Neuronal stem cell (in vitro differentiated cells): Measurements from ENCODE around the gene ETS1.

Experiments used
- DNase-seq: peaks from one replicate; pipeline ENCODE4 v3.0.0-alpha.2; 2013; ENCODE audit warnings: low spot score
- H2AFZ ChIP-seq: one replicate; pipeline ENCODE4 v1.6.1; 2013; ENCODE audit warnings: mild to moderate bottlenecking, low read length, inconsistent platforms
- H2AK5ac ChIP-seq: 2 replicates; pipeline ENCODE4 v1.6.1; 2013; ENCODE audit warnings: low read depth, mild to moderate bottlenecking, inconsistent platforms, low read length, moderate library complexity, mixed read lengths
- H2BK120ac ChIP-seq: 2 replicates; pipeline ENCODE4 v1.6.1; 2013; ENCODE audit warnings: low read depth, mild to moderate bottlenecking, inconsistent platforms, low read length, moderate library complexity, mixed read lengths
- H2BK12ac ChIP-seq: one replicate; pipeline ENCODE4 v1.6.1; 2013; ENCODE audit warnings: low read length, inconsistent platforms
- H2BK15ac ChIP-seq: 2 replicates; pipeline ENCODE4 v1.6.1; 2013; ENCODE audit warnings: mild to moderate bottlenecking, low read length, inconsistent platforms, mixed read lengths
- H2BK5ac ChIP-seq: one replicate; pipeline ENCODE4 v1.6.1; 2013; ENCODE audit warnings: inconsistent platforms, mild to moderate bottlenecking, low read length, moderate library complexity
- H3K14ac ChIP-seq: one replicate; pipeline ENCODE4 v1.6.1; 2013; ENCODE audit warnings: low read length, inconsistent platforms
- H3K18ac ChIP-seq: 2 replicates; pipeline ENCODE4 v1.6.1; 2013; ENCODE audit warnings: low read length, inconsistent platforms
- H3K23ac ChIP-seq: 2 replicates; pipeline ENCODE4 v1.6.1; 2013; ENCODE audit warnings: low read depth, mild to moderate bottlenecking, mixed read lengths, low read length, inconsistent platforms; ENCODE audit not compliant: poor library complexity
- H3K27ac ChIP-seq: replicated peaks from 3 replicates; pipeline ENCODE4 v1.5.1; 2013; ENCODE audit warnings: low read length, inconsistent platforms
- H3K27me3 ChIP-seq, 3 experiments: 2 replicates each; pipeline ENCODE4 v1.6.1; 2013; ENCODE audit warnings: low read length in 3 of 3, mild to moderate bottlenecking in 2 of 3, inconsistent platforms in 1 of 3, low read depth in 1 of 3, mixed read lengths in 1 of 3, moderate library complexity in 1 of 3; ENCODE audit not compliant: control insufficient read depth in 3 of 3, insufficient read depth in 3 of 3
- H3K36me3 ChIP-seq, 2 donors: replicated peaks in 1 of 2; 2 replicates each; pipeline ENCODE4 v1.6.1; 2013; ENCODE audit warnings: low read length in 2 of 2; ENCODE audit not compliant: control insufficient read depth in 2 of 2, insufficient read depth in 2 of 2
- H3K4ac ChIP-seq: 2 replicates; pipeline ENCODE4 v1.6.1; 2013; ENCODE audit warnings: inconsistent platforms, mild to moderate bottlenecking, low read length, moderate library complexity
- H3K4me1 ChIP-seq, 2 donors: 1 replicate in 1 of 2; 2 replicates in 1 of 2; pipeline ENCODE4 v1.6.1; 2013; ENCODE audit warnings: low read length in 2 of 2, low read depth in 1 of 2; ENCODE audit not compliant: control insufficient read depth in 2 of 2, insufficient read depth in 1 of 2
- H3K4me2 ChIP-seq: one replicate; pipeline ENCODE4 v1.6.1; 2013; ENCODE audit warnings: mild to moderate bottlenecking, low read length, inconsistent platforms; ENCODE audit not compliant: insufficient read depth, poor library complexity, severe bottlenecking
- H3K4me3 ChIP-seq, 2 donors: 2 replicates each; pipeline ENCODE4 v1.5.1; 2013; ENCODE audit warnings: low read length in 2 of 2, mild to moderate bottlenecking in 2 of 2, inconsistent platforms in 1 of 2, moderate library complexity in 1 of 2
- H3K79me1 ChIP-seq: one replicate; pipeline ENCODE4 v1.6.1; 2013; ENCODE audit warnings: low read depth, mild to moderate bottlenecking, inconsistent platforms, low read length, moderate library complexity
- H3K9ac ChIP-seq: one replicate; pipeline ENCODE4 v1.6.1; 2013; ENCODE audit warnings: mild to moderate bottlenecking, low read depth, low read length, inconsistent platforms; ENCODE audit not compliant: poor library complexity
- H3K9me3 ChIP-seq, 2 donors: replicated peaks in 1 of 2; 2 replicates each; pipeline versions ENCODE3 to v1.6.1; 2013; ENCODE audit warnings: low read length in 2 of 2, mild to moderate bottlenecking in 2 of 2, inconsistent platforms in 1 of 2, low read depth in 1 of 2, mixed read lengths in 1 of 2, moderate library complexity in 1 of 2; ENCODE audit not compliant: control insufficient read depth in 2 of 2, insufficient read depth in 1 of 2
- H4K8ac ChIP-seq: one replicate; pipeline ENCODE4 v1.6.1; 2013; ENCODE audit warnings: low read depth, mild to moderate bottlenecking, inconsistent platforms, low read length, moderate library complexity
- H4K91ac ChIP-seq: one replicate; pipeline ENCODE4 v1.6.1; 2013; ENCODE audit warnings: low read length, low read depth, mild to moderate bottlenecking, inconsistent platforms; ENCODE audit not compliant: poor library complexity
- WGBS, 2 donors: extraction: QIAGEN DNeasy Blood & Tissue Kit; methylation state at CpG; one replicate each; pipeline ENCODE4 v1.1.7; 2013; ENCODE audit warnings: missing lambda C conversion rate in 2 of 2, mixed read lengths in 1 of 2; ENCODE audit not compliant: insufficient read length in 2 of 2, insufficient replicate concordance in 1 of 2; ENCODE audit errors: extremely low coverage in 2 of 2; 5-methylcytosine and 5-hydroxymethylcytosine counted together

The ETS1 gene

GRCh38 chr11:128599729-128600128, 12.4 kb upstream of the ETS1 start:
- Histone ChIP-seq H4K91ac (no peak overlapping the region), H3K79me1 (no peaks in the 10 kb centered on the region), H2BK120ac (no peak overlapping the region), H3K18ac (no peak overlapping the region), H3K4ac (no peak overlapping the region), H3K27me3 (no peaks in the 10 kb centered on the region), H4K8ac (no peak overlapping the region), H2BK12ac (no peak overlapping the region), H2AK5ac (no peak overlapping the region), H3K4me1 (peaks cover under 1 to 2% of the 10 kb centered on the region in 2 donors), H2BK5ac (no peak overlapping the region), H2BK15ac (no peak overlapping the region), H3K23ac (no peak overlapping the region), H3K4me2 (no peak overlapping the region), H3K27ac (no peak overlapping the region), H2AFZ (no peak overlapping the region), H3K36me3 (no peaks in the 10 kb centered on the region), H3K9me3 (no peaks in the 10 kb centered on the region), H3K4me3 (no peak overlapping the region), H3K14ac (no peak overlapping the region), H3K9ac (no peak overlapping the region)
- no CpG with 5 or more reads among the region's 1 CpG for WGBS, 2 donors
- no peak for DNase-seq

GRCh38 chr11:128598506-128599150, 11.3 kb upstream of the ETS1 start:
- no peak overlapping the region for H3K27ac ChIP-seq
- no peaks in the 10 kb centered on the region for H3K9me3 ChIP-seq
- no peaks in the 10 kb centered on the region for H3K36me3 ChIP-seq
- no CpG with 5 or more reads among the region's 1 CpG for WGBS, 2 donors
- no peak overlapping the region for H4K8ac ChIP-seq
- no peak overlapping the region for H3K4me3 ChIP-seq
- H3K4me1 ChIP-seq, result peaks cover 0 to 2% of the 10 kb centered on the region in 2 donors
- no peak overlapping the region for H3K14ac ChIP-seq
- DNase-seq, result no peak
- no peak overlapping the region for H2AFZ ChIP-seq
- H2BK5ac ChIP-seq, result no peak overlapping the region
- no peak overlapping the region for H3K23ac ChIP-seq
- no peaks in the 10 kb centered on the region for H3K79me1 ChIP-seq
- no peak overlapping the region for H2BK15ac ChIP-seq
- H3K27me3 ChIP-seq, result peaks cover 0 to 6% (median 0%) of the 10 kb centered on the region in 3 experiments
- no peak overlapping the region for H3K4ac ChIP-seq
- H3K18ac ChIP-seq, result no peak overlapping the region
- H2AK5ac ChIP-seq, result no peak overlapping the region
- no peak overlapping the region for H3K9ac ChIP-seq
- no peak overlapping the region for H3K4me2 ChIP-seq
- no peak overlapping the region for H2BK120ac ChIP-seq
- no peak overlapping the region for H2BK12ac ChIP-seq
- H4K91ac ChIP-seq, result no peak overlapping the region

DNA sequence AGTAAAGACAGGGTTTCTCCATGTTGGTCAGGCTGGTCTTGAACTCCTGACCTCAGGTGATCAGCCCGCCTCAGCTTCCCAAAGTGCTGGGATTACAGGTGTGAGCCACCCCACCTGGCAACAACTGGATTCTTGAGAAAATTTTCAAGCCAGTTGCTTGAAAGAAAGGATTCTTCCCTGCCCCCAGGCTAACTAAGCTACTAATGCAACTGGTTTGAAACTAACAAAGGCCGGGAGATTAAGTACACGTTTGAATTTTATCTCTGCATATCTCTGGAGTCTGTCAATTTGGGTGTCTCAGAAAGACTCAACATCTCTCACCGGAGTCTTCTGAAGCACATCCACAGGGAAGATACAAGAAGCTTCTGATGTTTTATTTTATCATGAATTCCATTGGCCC, 10.7 kb upstream of the ETS1 start:
- WGBS, 2 donors, result no CpG with 5 or more reads among the region's 4 CpGs
- Histone ChIP-seq H3K4me1 (peaks cover 0 to 6% of the 10 kb centered on the region in 2 donors), H2AK5ac (no peak overlapping the region), H2BK15ac (no peak overlapping the region), H4K91ac (no peak overlapping the region), H3K27me3 (peaks cover 0 to 7% (median 0%) of the 10 kb centered on the region in 3 experiments), H4K8ac (no peak overlapping the region), H2AFZ (no peak overlapping the region), H3K4me3 (no peak overlapping the region), H3K36me3 (no peaks in the 10 kb centered on the region), H3K14ac (no peak overlapping the region), H3K4me2 (no peak overlapping the region), H2BK5ac (no peak overlapping the region), H3K4ac (no peak overlapping the region), H2BK12ac (no peak overlapping the region), H3K27ac (no peak overlapping the region), H2BK120ac (no peak overlapping the region), H3K9me3 (no peaks in the 10 kb centered on the region), H3K18ac (no peak overlapping the region), H3K79me1 (no peaks in the 10 kb centered on the region), H3K9ac (no peak overlapping the region), H3K23ac (no peak overlapping the region)
- DNase-seq, result no peak

DNA sequence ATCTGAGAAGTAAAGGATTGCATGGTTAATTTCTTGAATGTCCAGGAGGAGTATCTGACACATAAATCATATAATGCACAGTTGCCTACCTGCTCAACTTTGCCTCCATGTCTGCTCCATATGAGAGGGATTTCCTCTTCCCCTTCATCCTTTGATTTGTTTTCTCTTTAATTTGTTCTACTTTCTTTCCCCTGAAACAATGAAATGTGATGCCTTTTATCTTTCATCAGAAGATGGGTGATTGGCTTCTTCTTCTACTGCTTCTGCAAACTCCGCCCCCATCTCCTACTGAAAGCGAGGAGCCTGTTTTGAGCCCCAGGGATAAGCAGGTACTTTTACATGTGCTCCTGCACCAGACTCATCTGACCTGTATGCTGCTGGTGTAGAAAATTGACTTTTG, 9.9 kb upstream of the ETS1 start:
- no peak overlapping the region for H2BK120ac ChIP-seq
- no peak overlapping the region for H3K4me3 ChIP-seq
- WGBS, 2 donors, result no CpG with 5 or more reads among the region's 2 CpGs
- H3K14ac ChIP-seq, result no peak overlapping the region
- H4K8ac ChIP-seq, result no peak overlapping the region
- H3K18ac ChIP-seq, result no peak overlapping the region
- peaks cover 0 to 10% of the 10 kb centered on the region in 2 donors for H3K4me1 ChIP-seq
- H3K9ac ChIP-seq, result no peak overlapping the region
- no peak overlapping the region for H4K91ac ChIP-seq
- H3K27ac ChIP-seq, result no peak overlapping the region
- no peak overlapping the region for H2BK5ac ChIP-seq
- H3K4me2 ChIP-seq, result no peak overlapping the region
- H3K79me1 ChIP-seq, result no peaks in the 10 kb centered on the region
- no peak overlapping the region for H3K23ac ChIP-seq
- no peaks in the 10 kb centered on the region for H3K36me3 ChIP-seq
- peaks cover 0 to 7% (median 0%) of the 10 kb centered on the region in 3 experiments for H3K27me3 ChIP-seq
- H2BK15ac ChIP-seq, result no peak overlapping the region
- no peak for DNase-seq
- H2AFZ ChIP-seq, result no peak overlapping the region
- no peak overlapping the region for H3K4ac ChIP-seq
- H2AK5ac ChIP-seq, result no peak overlapping the region
- H3K9me3 ChIP-seq, result no peaks in the 10 kb centered on the region
- no peak overlapping the region for H2BK12ac ChIP-seq
